PFSK-1 (cell line): ENCODE measurements around the gene GUCY2C.

ENCODE experiments used
- FOXP2 ChIP-seq: optimal IDR thresholded peaks from 2 replicates; pipeline ENCODE3; 2011; ENCODE audit warnings: borderline replicate concordance, control low read depth, inconsistent platforms; ENCODE audit not compliant: insufficient read depth; ENCODE audit errors: extremely low read length, extremely low read depth
- POLR2AphosphoS5 ChIP-seq: IDR thresholded peaks from 2 replicates; pipeline ENCODE4 v1.6.1; 2012; ENCODE audit warnings: low read depth, mild to moderate bottlenecking, control low read depth, low read length, moderate library complexity
- REST ChIP-seq, 2 experiments: IDR thresholded peaks; 2 replicates each; pipeline versions ENCODE4 v1.6.1 to v1.8.0; 2011 to 2012; ENCODE audit warnings: low read depth in 2 of 2, low read length in 2 of 2, control low read depth in 1 of 2, inconsistent platforms in 1 of 2, mild to moderate bottlenecking in 1 of 2, moderate library complexity in 1 of 2; ENCODE audit not compliant: insufficient read depth in 1 of 2
- SIN3A ChIP-seq: IDR thresholded peaks from 2 replicates; pipeline ENCODE4 v1.6.1; 2012; ENCODE audit warnings: mild to moderate bottlenecking, low read length, moderate library complexity, borderline replicate concordance; ENCODE audit not compliant: insufficient read depth
- TAF1 ChIP-seq: IDR thresholded peaks from 2 replicates; pipeline ENCODE4 v1.6.1; 2012; ENCODE audit warnings: low read length, control low read depth, borderline replicate concordance; ENCODE audit not compliant: insufficient read depth

The GUCY2C gene

GRCh38 chr12:14651371-14651770 lies 45.0 kb downstream of the GUCY2C start:
- TF ChIP-seq SIN3A: no peak

- TF ChIP-seq REST (IDR thresholded peaks at IDR 0.05; ENCODE audit: insufficient read depth in 1 of 2, low read depth in 2 of 2, low read length in 2 of 2): peak; percentile 21 to 73; a peak in 1 of 4 replicates
- no peak for TF ChIP-seq TAF1
- no peak for TF ChIP-seq FOXP2
- no peak for TF ChIP-seq POLR2AphosphoS5
- no peak for TF ChIP-seq SIN3A
These were observed 45.6 kb downstream of the GUCY2C start for GRCh38 chr12:14650789-14651188.

GRCh38 chr12:14647028-14647750 lies 49.2 kb downstream of the GUCY2C start:
- TF ChIP-seq TAF1 (no peak), FOXP2 (no peak), SIN3A (no peak), REST (IDR thresholded peaks at IDR 0.05; ENCODE audit: insufficient read depth in 1 of 2, low read depth in 2 of 2, low read length in 2 of 2) (no peak), POLR2AphosphoS5 (no peak)

GRCh38 chr12:14643251-14643650 lies 53.1 kb downstream of the GUCY2C start:
- TF ChIP-seq TAF1 (no peak), REST (IDR thresholded peaks at IDR 0.05; ENCODE audit: insufficient read depth in 1 of 2, low read depth in 2 of 2, low read length in 2 of 2) (peak in 1 of 2 experiments; percentile 77; a peak in 2 of 4 replicates), SIN3A (peak; percentile 94; the same call in 1 of the 2 replicates), FOXP2 (no peak), POLR2AphosphoS5 (peak; percentile 73)

- TF ChIP-seq FOXP2: no peak
- TF ChIP-seq REST (IDR thresholded peaks at IDR 0.05; ENCODE audit: insufficient read depth in 1 of 2, low read depth in 2 of 2, low read length in 2 of 2): no peak
- TF ChIP-seq TAF1: no peak
- no peak for TF ChIP-seq POLR2AphosphoS5
These were observed 58.3 kb downstream of the GUCY2C start for GRCh38 chr12:14638066-14638465.
